HUES6 (cell line): Measurements from ENCODE around the gene ARID1B.
A peak's percentile ranks its signal among the peaks of the same experiment; 100 is the strongest.

ENCODE experiments used
- H3K27ac ChIP-seq: 2 replicates; pipeline ENCODE4 v1.7.0; 2013; ENCODE audit warnings: low read depth, mild to moderate bottlenecking, low read length, inconsistent platforms
- H3K27me3 ChIP-seq: 2 replicates; pipeline ENCODE4 v1.6.1; 2013; ENCODE audit warnings: low read length; ENCODE audit not compliant: control insufficient read depth, insufficient read depth
- H3K36me3 ChIP-seq: 2 replicates; pipeline ENCODE4 v1.6.1; 2013; ENCODE audit warnings: low read length; ENCODE audit not compliant: control insufficient read depth, insufficient read depth
- H3K4me1 ChIP-seq: 2 replicates; pipeline ENCODE4 v1.6.1; 2013; ENCODE audit warnings: low read length; ENCODE audit not compliant: control insufficient read depth, insufficient read depth
- H3K4me3 ChIP-seq: 2 replicates; pipeline ENCODE4 v1.5.1; 2013; ENCODE audit warnings: low read depth, low read length
- H3K9ac ChIP-seq: one replicate; pipeline ENCODE4 v1.6.1; 2013; ENCODE audit warnings: mild to moderate bottlenecking, low read length
- H3K9me3 ChIP-seq: 2 replicates; pipeline ENCODE4 v1.6.1; 2013; ENCODE audit warnings: low read depth, low read length; ENCODE audit not compliant: control insufficient read depth, insufficient read depth

The ARID1B gene

GRCh38 chr6:156985309-156985708 lies 208.1 kb downstream of the ARID1B start:
- Histone ChIP-seq H3K27ac (no peak overlapping the region), H3K4me1 (peaks cover 58% of the 10 kb centered on the region), H3K9me3 (no peaks in the 10 kb centered on the region), H3K27me3 (no peaks in the 10 kb centered on the region), H3K36me3 (no peaks in the 10 kb centered on the region), H3K4me3 (no peak overlapping the region), H3K9ac (no peak overlapping the region)

GRCh38 chr6:156988276-156989158 lies 211.3 kb downstream of the ARID1B start:
- Histone ChIP-seq H3K27me3 (no peaks in the 10 kb centered on the region), H3K27ac (no peak overlapping the region; the same call in 1 of the 2 replicates), H3K9me3 (no peaks in the 10 kb centered on the region), H3K4me1 (peaks cover 56% of the 10 kb centered on the region), H3K36me3 (no peaks in the 10 kb centered on the region), H3K4me3 (0 out of 2 replicates have a peak overlapping the region, but pooled peaks have one; percentile 19), H3K9ac (no peak overlapping the region)

DNA sequence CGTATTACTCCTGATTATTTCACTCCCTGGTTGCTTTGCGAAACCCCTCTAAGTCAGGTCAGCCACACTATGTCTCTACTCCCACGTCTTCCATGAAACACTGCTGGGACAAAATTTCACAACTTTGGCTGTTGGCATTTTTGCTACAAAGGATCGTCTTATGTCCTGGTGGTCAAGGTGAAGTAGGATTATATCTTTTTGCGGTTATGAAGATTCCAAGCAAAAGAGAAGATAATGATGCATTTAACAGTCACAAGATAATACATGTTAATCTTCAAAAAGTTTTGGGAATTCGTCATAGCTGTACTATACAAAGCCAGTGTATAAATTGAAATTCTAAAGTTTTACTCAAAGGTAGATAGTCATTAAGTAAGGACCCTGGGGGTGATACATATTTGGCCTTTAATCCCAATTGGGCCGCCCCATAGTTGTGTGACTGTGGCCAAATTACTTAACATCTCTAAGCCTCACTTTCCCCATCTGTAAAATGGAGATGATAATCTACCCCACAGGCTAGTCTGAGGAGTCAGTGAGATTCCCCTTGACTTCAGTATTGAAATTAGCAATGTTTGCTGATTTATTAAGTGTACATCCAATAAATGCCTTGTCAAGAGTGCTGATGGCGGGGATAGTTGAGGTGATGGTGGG lies 212.1 kb downstream of the ARID1B start:
- H3K4me1 ChIP-seq, result peaks cover 54% of the 10 kb centered on the region
- no peaks in the 10 kb centered on the region for H3K9me3 ChIP-seq
- H3K27ac ChIP-seq, result no peak overlapping the region
- no peak overlapping the region for H3K9ac ChIP-seq
- H3K4me3 ChIP-seq, result no peak overlapping the region
- no peaks in the 10 kb centered on the region for H3K27me3 ChIP-seq
- no peaks in the 10 kb centered on the region for H3K36me3 ChIP-seq

DNA sequence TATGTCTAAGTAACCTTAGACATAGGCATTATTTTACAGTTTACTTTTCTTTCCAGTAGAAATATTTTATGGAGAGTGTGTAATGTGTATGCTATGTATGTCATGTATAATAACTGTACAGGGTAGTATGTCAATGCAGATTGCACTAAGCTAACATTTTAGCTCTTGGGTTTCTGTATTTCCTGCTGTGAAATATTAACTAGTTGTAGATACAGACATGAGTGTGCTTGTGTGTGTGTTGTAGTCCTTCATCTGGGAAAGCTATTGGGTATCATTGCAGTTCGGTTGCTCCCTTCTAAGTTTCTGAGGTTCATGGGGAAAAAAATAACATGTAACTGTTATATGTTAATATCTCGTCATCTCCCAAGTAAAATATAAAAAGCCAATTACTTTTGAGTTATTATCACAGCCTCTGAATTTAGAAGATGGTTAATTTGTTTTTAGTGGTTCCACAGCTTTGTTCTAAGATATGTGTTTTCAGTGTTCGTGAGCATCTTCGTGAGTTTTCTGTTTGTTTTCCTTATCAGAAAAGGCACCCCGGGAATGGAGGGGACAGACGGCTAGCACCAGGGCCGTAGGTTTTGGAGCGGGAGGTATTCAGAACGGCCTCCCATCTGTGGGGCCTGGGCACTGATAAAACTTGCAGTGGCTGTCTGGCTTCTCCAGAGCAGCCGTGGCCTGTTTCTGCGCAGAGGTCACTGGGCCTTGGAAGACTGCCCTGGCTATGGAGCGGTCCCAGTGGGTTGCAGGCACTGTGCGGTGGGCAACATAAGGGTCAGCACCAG lies 215.0 kb downstream of the ARID1B start:
- Histone ChIP-seq H3K27ac (0 out of 2 replicates have a peak overlapping the region, but pooled peaks have one; percentile 5), H3K4me1 (peaks cover 43% of the 10 kb centered on the region)

DNA sequence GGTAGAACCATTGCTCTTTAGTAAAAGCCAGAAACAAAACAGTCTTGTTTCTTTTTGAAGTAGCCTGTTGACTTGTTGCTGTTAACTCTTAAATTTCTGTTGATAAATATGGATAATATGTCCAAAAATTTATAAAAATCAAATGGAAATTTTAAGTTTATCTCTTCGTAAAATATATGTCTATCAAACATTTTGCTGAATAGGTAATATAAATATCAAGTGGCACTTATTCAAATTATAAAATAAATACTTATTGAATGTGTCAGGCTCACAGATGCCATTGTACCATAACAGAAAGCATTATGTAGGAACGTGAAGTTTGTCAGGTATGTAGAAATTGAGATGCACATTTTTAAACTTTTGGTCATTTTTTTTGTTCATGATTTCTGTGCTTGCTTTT lies 216.5 kb downstream of the ARID1B start:
- Histone ChIP-seq H3K9ac (no peak overlapping the region), H3K4me1 (peaks cover 36% of the 10 kb centered on the region), H3K4me3 (no peak overlapping the region), H3K36me3 (no peaks in the 10 kb centered on the region), H3K9me3 (no peaks in the 10 kb centered on the region), H3K27me3 (no peaks in the 10 kb centered on the region), H3K27ac (no peak overlapping the region)

More for the DNA sequence above, 215.0 kb downstream of the ARID1B start:
- H3K27me3 ChIP-seq, result no peaks in the 10 kb centered on the region
- H3K36me3 ChIP-seq, result no peaks in the 10 kb centered on the region
- no peaks in the 10 kb centered on the region for H3K9me3 ChIP-seq
- no peak overlapping the region for H3K4me3 ChIP-seq
- no peak overlapping the region for H3K9ac ChIP-seq

GRCh38 chr6:156994215-156995076 lies 217.3 kb downstream of the ARID1B start:
- H3K4me1 ChIP-seq, result peaks cover 35% of the 10 kb centered on the region
- H3K27me3 ChIP-seq, result no peaks in the 10 kb centered on the region
- no peak overlapping the region for H3K27ac ChIP-seq
- no peak overlapping the region for H3K4me3 ChIP-seq
- H3K9me3 ChIP-seq, result no peaks in the 10 kb centered on the region
- H3K36me3 ChIP-seq, result no peaks in the 10 kb centered on the region
- no peak overlapping the region for H3K9ac ChIP-seq

DNA sequence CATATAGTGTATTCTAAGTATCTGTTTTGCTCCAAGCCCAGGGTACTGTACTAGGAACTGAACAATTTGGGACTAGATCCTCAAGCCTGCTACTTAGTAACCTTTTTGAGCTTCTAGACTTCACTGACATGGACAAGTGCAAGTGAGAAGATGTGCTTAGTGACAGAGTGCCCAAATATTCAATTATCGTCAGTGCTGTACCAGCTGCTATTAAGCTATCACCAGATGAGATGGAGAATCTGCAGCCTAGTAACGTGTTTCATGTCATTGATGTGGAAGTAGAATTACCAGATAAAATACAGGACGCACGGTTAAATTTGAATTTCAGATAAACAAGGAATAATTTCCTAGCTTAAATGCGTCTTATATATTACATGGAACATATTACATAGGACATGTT lies 218.3 kb downstream of the ARID1B start:
- Histone ChIP-seq H3K36me3 (no peaks in the 10 kb centered on the region), H3K27me3 (no peaks in the 10 kb centered on the region), H3K27ac (no peak overlapping the region), H3K4me1 (peaks cover 35% of the 10 kb centered on the region), H3K9me3 (no peaks in the 10 kb centered on the region), H3K4me3 (no peak overlapping the region), H3K9ac (no peak overlapping the region)

- no peaks in the 10 kb centered on the region for H3K9me3 ChIP-seq
- H3K4me3 ChIP-seq, result no peak overlapping the region
- H3K9ac ChIP-seq, result no peak overlapping the region
- H3K27me3 ChIP-seq, result no peaks in the 10 kb centered on the region
- no peaks in the 10 kb centered on the region for H3K36me3 ChIP-seq
- H3K4me1 ChIP-seq, result peaks cover 39% of the 10 kb centered on the region
- no peak overlapping the region for H3K27ac ChIP-seq
Observed at GRCh38 chr6:156996265-156996664, 219.1 kb downstream of the ARID1B start.

DNA sequence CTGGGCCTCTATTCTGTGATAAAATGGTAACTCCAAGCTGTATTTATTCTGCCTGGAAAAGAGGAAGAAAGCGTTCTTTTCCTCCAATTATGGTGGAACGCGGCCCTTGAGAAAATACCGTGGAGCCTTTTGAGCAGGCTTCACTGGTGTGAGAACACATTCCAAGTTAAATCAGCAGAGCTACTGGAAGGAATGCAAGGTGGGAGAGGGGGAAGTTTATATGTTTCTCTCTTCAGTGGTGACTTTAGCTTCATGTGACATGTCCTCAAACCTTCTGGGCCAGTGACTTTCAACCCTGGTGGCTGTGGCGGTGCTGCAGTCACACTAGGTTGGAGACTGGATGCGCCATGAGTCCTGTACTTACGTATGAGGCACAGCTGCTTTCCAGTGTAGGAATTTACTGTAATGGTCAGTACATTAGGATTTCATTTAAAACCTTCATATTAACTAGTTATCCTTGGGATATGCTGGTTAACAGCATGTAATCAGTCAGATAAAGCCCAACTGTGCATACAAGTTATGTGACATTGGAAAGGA lies 221.7 kb downstream of the ARID1B start:
- Histone ChIP-seq H3K36me3 (no peaks in the 10 kb centered on the region), H3K9me3 (no peaks in the 10 kb centered on the region), H3K4me1 (peaks cover 47% of the 10 kb centered on the region), H3K27ac (no peak overlapping the region), H3K4me3 (no peak overlapping the region), H3K9ac (no peak overlapping the region), H3K27me3 (no peaks in the 10 kb centered on the region)

DNA sequence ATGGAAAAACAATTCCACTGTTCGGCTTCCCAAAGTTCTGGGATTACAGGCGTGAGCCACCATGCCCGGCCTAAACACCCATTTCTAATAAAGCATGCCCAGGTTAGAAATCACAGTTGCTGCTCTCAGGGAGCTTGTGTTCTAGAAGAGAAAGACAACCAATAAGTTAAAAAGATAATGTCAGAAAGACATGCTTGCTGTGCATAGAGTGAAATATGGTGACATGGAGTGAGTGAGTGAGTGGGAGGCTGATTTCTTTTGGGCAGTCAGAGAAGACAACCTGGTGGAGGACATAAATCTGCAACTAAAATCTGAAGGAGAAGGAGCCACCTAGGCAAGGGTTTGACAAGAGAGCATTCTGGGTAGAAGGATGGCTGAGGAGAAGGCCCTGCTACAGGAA lies 222.6 kb downstream of the ARID1B start:
- Histone ChIP-seq H3K4me3 (no peak overlapping the region), H3K9ac (no peak overlapping the region), H3K4me1 (peaks cover 40% of the 10 kb centered on the region), H3K9me3 (no peaks in the 10 kb centered on the region), H3K36me3 (no peaks in the 10 kb centered on the region), H3K27ac (no peak overlapping the region), H3K27me3 (no peaks in the 10 kb centered on the region)
